Spinal cord (tissue), 10 donors: ENCODE results near the gene GTF2E1. TPM values are rescaled to one million over a fixed set of nuclear protein-coding genes. Genes with fewer than 3 reads are reported as not detected.
A peak's percentile ranks its signal among the peaks of the same experiment; 100 is the strongest.
"Not testable (repeated sequence)": the region's sequence is repeated elsewhere in the genome, so short reads cannot be mapped to it uniquely, and the experiment has no call there.

Experiments used
- DNase-seq, 6 donors: peaks; one replicate each; pipeline versions ENCODE4 v3.0.0 to v3.0.0-alpha.2; 2013 to 2015; ENCODE audit warnings: low spot score in 6 of 6, low read depth in 4 of 6
- H3K27ac ChIP-seq: one replicate; pipeline ENCODE4 v1.5.1; 2013; ENCODE audit warnings: low read depth, low read length, control low read depth
- H3K27me3 ChIP-seq: one replicate; pipeline ENCODE4 v1.6.1; 2013; ENCODE audit warnings: low read length; ENCODE audit not compliant: control insufficient read depth, insufficient read depth
- H3K36me3 ChIP-seq: one replicate; pipeline ENCODE4 v1.6.1; 2013; ENCODE audit warnings: low read length; ENCODE audit not compliant: control insufficient read depth, insufficient read depth
- H3K4me1 ChIP-seq: one replicate; pipeline ENCODE4 v1.6.1; 2013; ENCODE audit warnings: low read length; ENCODE audit not compliant: control insufficient read depth, insufficient read depth
- H3K4me3 ChIP-seq: one replicate; pipeline ENCODE4 v1.5.1; 2013; ENCODE audit warnings: low read depth, low read length, control low read depth
- H3K9me3 ChIP-seq: one replicate; pipeline ENCODE4 v1.6.1; 2013; ENCODE audit warnings: low read length; ENCODE audit not compliant: control insufficient read depth, insufficient read depth
- WGBS: methylation state at CpG from one replicate; pipeline ENCODE4 v1.1.5; 2013; ENCODE audit warnings: missing lambda C conversion rate; ENCODE audit not compliant: insufficient coverage; 5-methylcytosine and 5-hydroxymethylcytosine counted together
- polyA plus RNA-seq, 2 donors: library from polyadenylated mRNA; unstranded; fragments of 120-200 nt; gene quantifications; one replicate each; pipeline ENCODE4 v1.2.1, GENCODE V29; 2013; ENCODE audit not compliant: insufficient read length in 2 of 2
- total RNA-seq, 2 donors: library from RNA; depleted of rRNA in 1 of 2; stranded (reverse); fragments of 120-200 nt in 1 of 2; fragments of >200 nt in 1 of 2; gene quantifications; one replicate each; pipeline versions ENCODE4 v1.2.3 to v1.2.4, GENCODE V29; 2013 to 2014
- donor health status: healthy.

Gene GTF2E1
- total and polyA plus RNA-seq, 4 donors = 9.9 to 17.9 (median 13.2) TPM

DNA sequence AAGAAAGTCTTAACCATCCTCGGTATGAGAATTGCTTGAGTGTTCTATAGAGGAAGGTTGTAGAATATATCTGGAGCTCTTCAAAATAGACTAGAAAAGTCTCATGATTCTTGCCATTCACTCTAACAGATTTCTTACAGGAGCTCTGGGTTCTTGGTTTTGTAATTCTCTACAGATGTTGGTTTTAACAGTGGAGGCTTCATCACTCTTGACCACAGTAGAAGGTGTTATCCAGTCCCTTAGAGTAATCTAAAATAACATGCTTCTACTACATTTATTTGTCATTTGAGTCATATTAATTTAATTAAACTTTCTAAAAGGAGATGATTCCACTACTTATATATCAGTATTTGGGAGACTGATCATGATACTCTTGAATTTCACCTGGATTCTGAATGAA lies 9.7 kb downstream of the GTF2E1 start:
- WGBS = no CpG with 5 or more reads among the region's 1 CpG
- DNase-seq = no peak
- Histone ChIP-seq H3K27me3 (no peaks in the 10 kb centered on the region), H3K4me1 (no peaks in the 10 kb centered on the region), H3K9me3 (no peaks in the 10 kb centered on the region), H3K4me3 (no peak overlapping the region), H3K36me3 (no peaks in the 10 kb centered on the region), H3K27ac (no peak overlapping the region)

- H3K27ac ChIP-seq = no peak overlapping the region
- no peak for DNase-seq
- no peak overlapping the region for H3K4me3 ChIP-seq
- no peaks in the 10 kb centered on the region for H3K4me1 ChIP-seq
- no peaks in the 10 kb centered on the region for H3K27me3 ChIP-seq
- H3K36me3 ChIP-seq = no peaks in the 10 kb centered on the region
- WGBS = no CpG with 5 or more reads among the region's 2 CpGs
- no peaks in the 10 kb centered on the region for H3K9me3 ChIP-seq
Measured at GRCh38 chr3:120752865-120753264, 10.3 kb downstream of the GTF2E1 start.

DNA sequence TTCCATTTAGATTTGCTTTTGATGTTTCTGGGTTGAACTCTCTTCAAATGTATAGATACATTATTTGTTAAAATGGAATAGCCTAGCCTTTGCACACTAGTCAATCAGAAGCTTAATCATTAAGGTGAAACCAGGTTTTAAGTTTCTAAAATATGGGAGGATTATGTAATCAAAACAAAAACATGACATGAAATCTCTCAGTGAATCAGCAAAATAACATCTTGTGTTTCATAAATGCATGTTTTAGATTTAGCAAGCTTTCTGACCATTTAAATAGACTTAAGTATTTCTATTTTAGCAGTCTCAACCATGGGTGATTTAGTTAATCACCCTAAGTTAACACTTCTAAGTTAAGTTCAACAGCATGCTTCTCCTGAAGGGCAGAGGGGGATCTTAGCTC lies 11.3 kb downstream of the GTF2E1 start:
- Histone ChIP-seq H3K4me3 (no peak overlapping the region), H3K27me3 (no peaks in the 10 kb centered on the region), H3K36me3 (no peaks in the 10 kb centered on the region), H3K27ac (no peak overlapping the region), H3K4me1 (no peaks in the 10 kb centered on the region), H3K9me3 (no peaks in the 10 kb centered on the region)
- no peak for DNase-seq

DNA sequence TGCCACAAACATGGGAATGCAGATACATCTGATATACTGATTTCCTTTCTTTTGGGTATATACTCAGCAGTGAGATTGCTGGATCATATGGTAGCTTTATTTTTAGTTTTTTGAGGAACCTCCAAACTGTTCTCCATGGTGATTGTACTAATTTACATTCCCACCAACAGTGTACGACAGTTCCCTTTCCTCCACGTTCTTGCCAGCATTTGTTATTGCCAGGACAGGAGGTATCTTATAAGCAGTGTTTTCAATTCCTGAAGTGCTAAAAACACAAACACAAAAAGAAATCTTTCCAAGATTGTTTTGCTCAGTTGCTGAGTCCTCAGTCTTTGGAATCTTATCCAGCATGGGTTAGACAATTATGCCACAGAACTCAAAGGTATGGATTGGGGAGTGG lies 13.5 kb downstream of the GTF2E1 start:
- H3K27ac ChIP-seq = no peak overlapping the region
- H3K36me3 ChIP-seq = no peaks in the 10 kb centered on the region
- H3K9me3 ChIP-seq = no peaks in the 10 kb centered on the region
- H3K27me3 ChIP-seq = no peaks in the 10 kb centered on the region
- H3K4me3 ChIP-seq = no peak overlapping the region
- peak in 1 of 6 donors; percentile 34 for DNase-seq
- H3K4me1 ChIP-seq = no peaks in the 10 kb centered on the region
- WGBS = 72% methylated on average over 2 of the region's 2 CpGs

- H3K27ac ChIP-seq, DNase-seq, H3K27me3 ChIP-seq, H3K36me3 ChIP-seq, H3K4me3 ChIP-seq, H3K9me3 ChIP-seq, H3K4me1 ChIP-seq: not testable (repeated sequence)
- WGBS = no CpG with 5 or more reads among the region's 4 CpGs
Measured at GRCh38 chr3:120758551-120758950, 16.0 kb downstream of the GTF2E1 start.

- Histone ChIP-seq H3K27ac (no peak overlapping the region), H3K9me3 (no peaks in the 10 kb centered on the region), H3K4me3 (no peak overlapping the region), H3K36me3 (no peaks in the 10 kb centered on the region), H3K4me1 (no peaks in the 10 kb centered on the region), H3K27me3 (no peaks in the 10 kb centered on the region)
- no CpG with 5 or more reads among the region's 1 CpG for WGBS
- no peak for DNase-seq
Measured at GRCh38 chr3:120762615-120763014, 20.1 kb downstream of the GTF2E1 start.

DNA sequence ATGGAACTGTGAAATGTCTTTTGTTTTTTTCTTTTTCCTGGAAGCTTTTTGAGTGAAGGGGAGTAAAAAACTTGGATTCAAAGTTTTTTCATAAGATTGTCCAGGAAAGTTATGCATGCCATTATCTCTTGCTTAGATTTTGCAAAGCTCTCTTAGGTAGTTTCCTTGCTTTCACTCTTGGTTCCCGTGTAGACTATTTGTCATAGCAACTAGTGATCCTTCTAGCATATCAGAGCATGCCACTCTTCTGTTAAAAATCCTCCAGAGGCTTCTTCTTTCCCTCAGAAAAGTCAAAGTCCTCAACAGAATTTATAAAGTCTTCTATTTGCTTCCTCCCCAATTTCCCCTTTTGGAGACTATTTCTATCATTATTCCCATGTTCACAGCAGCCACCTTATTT lies 21.1 kb downstream of the GTF2E1 start:
- no peak for DNase-seq
- H3K9me3 ChIP-seq = no peaks in the 10 kb centered on the region
- no peaks in the 10 kb centered on the region for H3K27me3 ChIP-seq
- no peak overlapping the region for H3K4me3 ChIP-seq
- H3K4me1 ChIP-seq = no peaks in the 10 kb centered on the region
- H3K27ac ChIP-seq = no peak overlapping the region
- H3K36me3 ChIP-seq = no peaks in the 10 kb centered on the region
- 63% methylated on average over 1 of the region's 1 CpG for WGBS

DNA sequence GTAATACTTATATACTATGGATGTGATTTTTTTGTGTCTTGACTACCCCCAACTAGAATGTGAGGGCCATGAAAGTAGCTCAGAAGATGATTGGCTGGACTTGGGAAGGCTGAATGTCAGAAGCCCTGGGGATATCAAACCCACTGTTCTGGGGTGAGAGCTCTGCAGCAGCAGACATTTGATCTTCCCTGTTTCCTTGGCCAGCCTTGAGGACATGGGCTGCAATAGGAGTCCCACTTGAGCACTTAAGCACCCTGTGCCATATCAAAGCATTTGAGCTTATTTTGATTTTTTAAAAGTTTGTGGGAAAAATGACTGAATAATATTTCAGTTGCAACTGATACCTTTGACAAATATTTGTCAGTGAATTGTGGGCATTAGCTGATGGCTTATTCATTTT lies 21.7 kb downstream of the GTF2E1 start:
- no peaks in the 10 kb centered on the region for H3K27me3 ChIP-seq
- no peak overlapping the region for H3K27ac ChIP-seq
- no peaks in the 10 kb centered on the region for H3K4me1 ChIP-seq
- no peak for DNase-seq
- H3K9me3 ChIP-seq = no peaks in the 10 kb centered on the region
- no peak overlapping the region for H3K4me3 ChIP-seq
- no peaks in the 10 kb centered on the region for H3K36me3 ChIP-seq

- H3K4me3 ChIP-seq = no peak overlapping the region
- H3K9me3 ChIP-seq = no peaks in the 10 kb centered on the region
- H3K36me3 ChIP-seq = no peaks in the 10 kb centered on the region
- H3K4me1 ChIP-seq = no peaks in the 10 kb centered on the region
- H3K27ac ChIP-seq = no peak overlapping the region
- H3K27me3 ChIP-seq = no peaks in the 10 kb centered on the region
- no peak for DNase-seq
Measured at GRCh38 chr3:120765830-120766493, 23.4 kb downstream of the GTF2E1 start.

DNA sequence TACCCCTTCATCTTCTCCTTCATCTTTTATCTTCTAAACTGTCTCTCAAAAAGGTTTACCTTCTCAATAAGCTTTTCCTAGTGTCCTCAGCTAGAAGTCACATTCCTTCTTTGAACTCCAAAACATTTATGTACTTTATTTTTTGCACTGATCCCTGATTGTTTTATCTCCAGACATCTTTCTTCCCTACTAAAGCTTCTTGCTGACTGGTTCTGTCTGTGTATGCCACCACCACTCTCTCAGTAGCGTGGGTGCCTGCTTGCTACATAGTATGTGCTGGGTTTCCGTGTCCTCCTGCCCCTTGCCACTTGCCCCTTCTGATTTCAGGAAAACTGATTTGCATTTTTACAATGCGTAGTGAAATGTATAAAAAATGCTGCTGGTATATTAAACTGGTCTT lies 24.0 kb downstream of the GTF2E1 start:
- no peak for DNase-seq
- H3K9me3 ChIP-seq = no peaks in the 10 kb centered on the region
- WGBS = no CpG with 5 or more reads among the region's 3 CpGs
- H3K27me3 ChIP-seq = no peaks in the 10 kb centered on the region
- H3K36me3 ChIP-seq = no peaks in the 10 kb centered on the region
- no peak overlapping the region for H3K4me3 ChIP-seq
- H3K27ac ChIP-seq = no peak overlapping the region
- H3K4me1 ChIP-seq = no peaks in the 10 kb centered on the region
